Ishikawa (cell line): Measurements from ENCODE around the gene KEAP1.

ENCODE experiments used
- CEBPB ChIP-seq: IDR thresholded peaks from 2 replicates; pipeline ENCODE4 v1.6.1; 2012
- EGR1 ChIP-seq: IDR thresholded peaks from 2 replicates; pipeline ENCODE4 v1.6.1; 2012
- EP300 ChIP-seq: IDR thresholded peaks from 2 replicates; pipeline ENCODE4 v1.6.1; 2012; ENCODE audit warnings: borderline replicate concordance
- FOXM1 ChIP-seq: IDR thresholded peaks from 2 replicates; pipeline ENCODE4 v1.6.1; 2012; ENCODE audit warnings: low read depth, borderline replicate concordance
- NFIC ChIP-seq: IDR thresholded peaks from 2 replicates; pipeline ENCODE4 v1.6.1; 2012
- RAD21 ChIP-seq: IDR thresholded peaks from 2 replicates; pipeline ENCODE4 v1.6.1; 2012; ENCODE audit warnings: low read depth
- TAF1 ChIP-seq: IDR thresholded peaks from 2 replicates; pipeline ENCODE4 v1.6.1; 2012; ENCODE audit warnings: low read depth, mild to moderate bottlenecking
- TCF12 ChIP-seq: IDR thresholded peaks from 2 replicates; pipeline ENCODE4 v1.6.1; 2012; ENCODE audit warnings: low read depth
- TEAD4 ChIP-seq: IDR thresholded peaks from 2 replicates; pipeline ENCODE4 v1.6.1; 2012
- YY1 ChIP-seq: IDR thresholded peaks from 2 replicates; pipeline ENCODE4 v1.6.1; 2012; ENCODE audit warnings: low read depth
- ZBTB7A ChIP-seq: IDR thresholded peaks from 2 replicates; pipeline ENCODE4 v1.6.1; 2012; ENCODE audit warnings: low read depth
- TF ChIP-seq, protein P1 (sequence below): IDR thresholded peaks from 2 replicates; pipeline ENCODE4 v1.6.1; 2012
- TF ChIP-seq, protein P2 (sequence below): IDR thresholded peaks from 2 replicates; pipeline ENCODE4 v1.6.1; 2012
- TF ChIP-seq, protein P3 (sequence below): IDR thresholded peaks from 2 replicates; pipeline ENCODE4 v1.6.1; 2012; ENCODE audit warnings: low read depth, mild to moderate bottlenecking

The KEAP1 gene

DNA sequence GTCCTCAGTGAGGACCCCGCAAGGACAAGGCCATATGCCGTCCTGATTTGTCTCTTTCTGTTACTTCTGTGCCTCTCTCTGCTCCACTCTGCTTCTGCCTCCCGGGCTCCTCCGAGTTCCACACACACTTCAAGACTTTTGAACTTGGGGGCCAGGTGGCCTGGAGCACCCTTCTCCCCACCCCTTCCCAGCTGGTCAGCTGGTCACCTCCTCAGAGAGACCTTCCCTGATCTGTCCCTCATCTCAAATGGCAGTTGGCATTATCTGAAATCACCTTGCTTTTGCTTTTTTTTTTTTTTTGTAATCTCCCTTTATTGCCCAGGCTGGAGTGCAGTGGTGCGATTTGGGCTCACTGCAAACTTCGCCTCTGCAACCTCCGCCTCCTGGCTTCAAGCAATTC, 16.3 kb upstream of the KEAP1 start:
- TF ChIP-seq CEBPB (no peak), EP300 (no peak), RAD21 (no peak), TCF12 (no peak), FOXM1 (no peak), TAF1 (no peak), TEAD4 (no peak), ZBTB7A (no peak), EGR1 (no peak)
- TF ChIP-seq, protein P1, sequence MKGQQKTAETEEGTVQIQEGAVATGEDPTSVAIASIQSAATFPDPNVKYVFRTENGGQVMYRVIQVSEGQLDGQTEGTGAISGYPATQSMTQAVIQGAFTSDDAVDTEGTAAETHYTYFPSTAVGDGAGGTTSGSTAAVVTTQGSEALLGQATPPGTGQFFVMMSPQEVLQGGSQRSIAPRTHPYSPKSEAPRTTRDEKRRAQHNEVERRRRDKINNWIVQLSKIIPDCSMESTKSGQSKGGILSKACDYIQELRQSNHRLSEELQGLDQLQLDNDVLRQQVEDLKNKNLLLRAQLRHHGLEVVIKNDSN, result no peak
- TF ChIP-seq, protein P2, sequence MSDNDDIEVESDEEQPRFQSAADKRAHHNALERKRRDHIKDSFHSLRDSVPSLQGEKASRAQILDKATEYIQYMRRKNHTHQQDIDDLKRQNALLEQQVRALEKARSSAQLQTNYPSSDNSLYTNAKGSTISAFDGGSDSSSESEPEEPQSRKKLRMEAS, result no peak
- TF ChIP-seq, protein P3, sequence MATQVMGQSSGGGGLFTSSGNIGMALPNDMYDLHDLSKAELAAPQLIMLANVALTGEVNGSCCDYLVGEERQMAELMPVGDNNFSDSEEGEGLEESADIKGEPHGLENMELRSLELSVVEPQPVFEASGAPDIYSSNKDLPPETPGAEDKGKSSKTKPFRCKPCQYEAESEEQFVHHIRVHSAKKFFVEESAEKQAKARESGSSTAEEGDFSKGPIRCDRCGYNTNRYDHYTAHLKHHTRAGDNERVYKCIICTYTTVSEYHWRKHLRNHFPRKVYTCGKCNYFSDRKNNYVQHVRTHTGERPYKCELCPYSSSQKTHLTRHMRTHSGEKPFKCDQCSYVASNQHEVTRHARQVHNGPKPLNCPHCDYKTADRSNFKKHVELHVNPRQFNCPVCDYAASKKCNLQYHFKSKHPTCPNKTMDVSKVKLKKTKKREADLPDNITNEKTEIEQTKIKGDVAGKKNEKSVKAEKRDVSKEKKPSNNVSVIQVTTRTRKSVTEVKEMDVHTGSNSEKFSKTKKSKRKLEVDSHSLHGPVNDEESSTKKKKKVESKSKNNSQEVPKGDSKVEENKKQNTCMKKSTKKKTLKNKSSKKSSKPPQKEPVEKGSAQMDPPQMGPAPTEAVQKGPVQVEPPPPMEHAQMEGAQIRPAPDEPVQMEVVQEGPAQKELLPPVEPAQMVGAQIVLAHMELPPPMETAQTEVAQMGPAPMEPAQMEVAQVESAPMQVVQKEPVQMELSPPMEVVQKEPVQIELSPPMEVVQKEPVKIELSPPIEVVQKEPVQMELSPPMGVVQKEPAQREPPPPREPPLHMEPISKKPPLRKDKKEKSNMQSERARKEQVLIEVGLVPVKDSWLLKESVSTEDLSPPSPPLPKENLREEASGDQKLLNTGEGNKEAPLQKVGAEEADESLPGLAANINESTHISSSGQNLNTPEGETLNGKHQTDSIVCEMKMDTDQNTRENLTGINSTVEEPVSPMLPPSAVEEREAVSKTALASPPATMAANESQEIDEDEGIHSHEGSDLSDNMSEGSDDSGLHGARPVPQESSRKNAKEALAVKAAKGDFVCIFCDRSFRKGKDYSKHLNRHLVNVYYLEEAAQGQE, result no peak

DNA sequence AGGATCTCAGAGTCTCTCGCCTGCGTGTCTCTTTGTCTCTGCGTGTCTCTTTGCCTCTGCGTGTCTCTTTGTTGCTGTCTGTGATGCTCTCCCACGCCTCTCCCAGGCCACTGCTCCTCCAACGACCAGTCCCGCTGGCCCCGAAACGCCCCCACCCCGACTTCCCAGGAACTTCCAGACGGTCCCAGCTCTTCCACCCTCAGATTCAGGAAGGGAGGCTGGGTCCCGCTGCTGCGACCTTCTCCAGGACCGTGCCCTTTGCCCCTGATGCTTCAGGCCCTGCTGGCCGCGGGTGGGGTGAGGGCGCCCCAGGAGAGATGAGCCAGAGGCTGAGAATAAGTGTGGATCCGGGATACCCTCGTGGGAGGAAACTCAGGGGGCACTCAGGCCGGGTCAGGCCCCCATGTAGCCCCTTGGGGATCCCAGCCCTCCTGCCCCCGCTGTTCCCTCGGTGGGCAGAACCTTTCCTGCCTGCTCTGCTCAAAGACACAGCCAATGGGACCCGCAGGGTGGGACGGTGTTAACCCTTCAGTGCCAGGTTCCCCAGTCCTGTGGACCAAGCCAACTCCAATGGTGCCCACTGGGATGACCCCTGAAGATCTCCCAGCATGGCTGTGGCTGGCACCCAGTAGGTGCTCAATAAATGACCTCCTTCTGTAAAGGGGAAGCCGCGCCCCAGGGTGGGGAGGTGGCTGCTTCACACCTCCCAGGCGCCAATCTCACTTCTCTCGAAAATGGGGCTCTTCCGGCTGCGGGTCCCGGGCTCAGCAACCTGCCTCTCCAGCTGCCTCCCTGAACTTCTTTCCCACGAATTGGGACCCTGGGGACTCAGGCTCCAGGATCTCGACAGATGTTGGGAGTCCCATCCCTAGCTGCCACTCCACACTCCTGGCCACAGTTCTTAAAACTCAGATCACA, 15.5 kb upstream of the KEAP1 start:
- TF ChIP-seq FOXM1 (no peak), ZBTB7A (0 out of 2 replicates have a peak, but pooled peaks have one; percentile 8), CEBPB (no peak)
- TF ChIP-seq, protein P3, result no peak

DNA sequence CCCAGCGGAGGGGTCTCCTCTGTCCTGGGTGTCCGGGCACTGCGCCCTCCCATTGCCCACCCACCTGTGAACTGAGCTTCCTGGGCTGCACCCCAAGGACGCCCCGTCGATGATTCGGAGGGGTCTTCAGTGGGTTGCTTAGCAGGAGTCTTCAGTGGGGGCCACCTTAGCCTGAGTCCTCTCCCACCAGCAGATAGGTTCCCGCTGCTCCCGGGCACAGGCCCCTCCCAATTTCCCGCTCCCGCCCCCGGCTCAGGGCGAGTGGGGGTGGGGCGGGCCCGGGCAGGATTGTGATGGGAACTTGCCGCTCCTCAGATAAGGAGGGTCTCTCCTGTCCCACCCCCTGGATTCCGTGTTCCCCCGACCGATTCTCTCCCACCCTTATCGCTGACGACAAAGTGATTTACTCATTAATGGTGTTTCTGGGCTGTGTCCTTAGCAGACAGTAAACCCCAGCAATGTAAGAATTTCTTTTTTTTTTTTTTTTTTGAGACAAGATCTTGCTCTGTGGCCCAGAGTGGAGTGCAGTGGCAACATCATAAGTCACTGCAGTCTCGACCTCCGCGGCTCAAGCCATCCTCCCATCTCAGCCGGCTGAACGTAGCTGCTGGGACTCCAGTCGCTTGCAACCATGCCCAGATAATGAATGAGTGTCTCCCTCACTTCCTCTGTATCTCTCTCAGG, 14.7 kb upstream of the KEAP1 start:
- TF ChIP-seq TAF1 (peak; percentile 19; the same call in 1 of the 2 replicates), ZBTB7A (no peak), TCF12 (0 out of 2 replicates have a peak, but pooled peaks have one; percentile 16), NFIC (no peak), EGR1 (no peak; the same call in 1 of the 2 replicates)
- TF ChIP-seq, protein P1, result no peak

DNA sequence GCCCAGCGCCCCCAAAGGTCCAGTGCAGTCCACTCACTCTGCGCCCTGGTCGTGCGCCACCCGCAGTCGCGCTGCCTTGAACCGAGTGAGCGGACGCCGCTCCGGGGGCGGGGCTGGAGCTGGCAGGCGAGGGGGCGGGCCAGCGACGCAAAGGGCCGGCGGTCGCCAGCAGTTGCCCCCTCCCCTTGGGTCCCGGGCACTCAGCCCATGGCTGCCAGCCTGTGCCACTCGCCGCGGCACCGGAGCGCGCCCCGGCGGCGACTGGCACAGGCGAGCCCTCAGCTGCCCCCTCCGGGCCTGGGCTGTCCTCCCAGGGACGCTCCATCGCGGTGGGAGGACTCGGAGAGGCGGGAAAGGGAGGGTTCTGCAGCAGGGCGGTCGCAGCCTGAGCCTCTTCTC, 14.2 kb upstream of the KEAP1 start, which contains the start of gene S1PR5:
TSS of gene S1PR5 (minus strand) at position 87 of the 399 bp plus-strand sequence. CDS start 2,436 bp downstream, outside the sequence.
- TF ChIP-seq TAF1 (no peak), EP300 (no peak), CEBPB (no peak), NFIC (no peak), FOXM1 (no peak), YY1 (no peak)
- TF ChIP-seq, protein P1, result no peak
- TF ChIP-seq, protein P3, result no peak
